GM12878 (cell line): ENCODE data around the gene PPARD.

Experiments
- CEBPB ChIP-seq, 2 experiments: fragments of 150-350 bp in 1 of 2; IDR thresholded peaks; 2 replicates each; pipeline ENCODE4 v1.6.1; 2012 to 2014; ENCODE audit warnings: low read depth in 2 of 2, low read length in 2 of 2, borderline replicate concordance in 1 of 2, inconsistent platforms in 1 of 2
- CTCF ChIP-seq, 3 experiments: IDR thresholded peaks in 2 of 3; conservative IDR thresholded peaks in 1 of 3; 2 replicates each; pipeline ENCODE4 v1.5.1; 2011; ENCODE audit warnings: low read depth in 3 of 3, low read length in 3 of 3, mild to moderate bottlenecking in 3 of 3, control low read depth in 2 of 3, moderate library complexity in 2 of 3, inconsistent platforms in 1 of 3, mixed read lengths in 1 of 3; ENCODE audit not compliant: control insufficient read depth in 2 of 3, insufficient read depth in 1 of 3; ENCODE audit errors: extremely low read depth in 1 of 3
- EGR1 ChIP-seq, 2 experiments: IDR thresholded peaks; 1 replicate in 1 of 2; 2 replicates in 1 of 2; pipeline ENCODE4 v1.6.1; 2011 to 2012; ENCODE audit warnings: low read depth in 2 of 2, low read length in 2 of 2, borderline replicate concordance in 1 of 2, mild to moderate bottlenecking in 1 of 2, moderate library complexity in 1 of 2
- EZH2 ChIP-seq: IDR thresholded peaks from 2 replicates; pipeline ENCODE4 v1.6.1; 2012; ENCODE audit warnings: low read depth, mild to moderate bottlenecking, control low read depth, inconsistent platforms, low read length, borderline replicate concordance; ENCODE audit not compliant: control insufficient read depth
- HDGF ChIP-seq: fragments of 450-650 bp; IDR thresholded peaks from 2 replicates; pipeline ENCODE4 v1.6.1; 2016; ENCODE audit warnings: antibody characterized with exemption
- IRF5 ChIP-seq: fragments of 450-650 bp; IDR thresholded peaks from 2 replicates; pipeline ENCODE4 v1.6.1; 2017; ENCODE audit warnings: borderline replicate concordance
- REST ChIP-seq: IDR thresholded peaks from 2 replicates; pipeline ENCODE4 v1.6.1; 2012; ENCODE audit warnings: mild to moderate bottlenecking, low read depth, low read length
- SP1 ChIP-seq: IDR thresholded peaks from one replicate; pipeline ENCODE4 v1.6.1; 2011; ENCODE audit warnings: low read depth, low read length
- ZNF274 ChIP-seq: IDR thresholded peaks from one replicate; pipeline ENCODE4 v1.8.0; 2011; ENCODE audit not compliant: insufficient read length, insufficient read depth
- ZNF384 ChIP-seq: IDR thresholded peaks from 2 replicates; pipeline ENCODE4 v1.6.1; 2012; ENCODE audit warnings: low read depth, mild to moderate bottlenecking, low read length, improper control_type of control experiment, borderline replicate concordance

- peak; percentile 73 to 90 (median 86) for TF ChIP-seq CTCF (IDR thresholded peaks at IDR 0.05 in 2 of 3, conservative IDR thresholded peaks at IDR 0.05 in 1 of 3; ENCODE audit: control insufficient read depth in 2 of 3, extremely low read depth in 1 of 3, insufficient read depth in 1 of 3, low read depth in 3 of 3, low read length in 3 of 3)
- no peak for TF ChIP-seq ZNF274
- TF ChIP-seq CEBPB (IDR thresholded peaks at IDR 0.05; ENCODE audit: borderline replicate concordance in 1 of 2, low read depth in 2 of 2, low read length in 2 of 2), result no peak
- no peak for TF ChIP-seq SP1
- no peak for TF ChIP-seq ZNF384
- TF ChIP-seq REST, result no peak
- no peak for TF ChIP-seq IRF5
- TF ChIP-seq HDGF, result peak; percentile 64; the same call in 1 of the 2 replicates
- no peak for TF ChIP-seq EZH2
- TF ChIP-seq EGR1 (IDR thresholded peaks at IDR 0.05; ENCODE audit: borderline replicate concordance in 1 of 2, low read depth in 2 of 2, low read length in 2 of 2), result no peak
Observed at GRCh38 chr6:35327349-35328027, 14.9 kb upstream of the PPARD start.
